H1 (cell line): ENCODE measurements around the gene MAIP1. TPM values are rescaled to one million over a fixed set of nuclear protein-coding genes. Genes with fewer than 3 reads are reported as not detected.
A peak's percentile ranks its signal among the peaks of the same experiment; 100 is the strongest.

Experiments used
- CTCF ChIA-PET: fragments of 300-600 bp; sonication (Branson Sonifier 250); formaldehyde crosslinking; loops from one replicate; lab custom pipeline; 2021; ENCODE audit not compliant: partially characterized antibody; lab: Charles Lee
- POLR2A ChIA-PET: fragments of 300-600 bp; sonication (Branson Sonifier 250); formaldehyde crosslinking; loops from one replicate; lab custom pipeline; 2021; ENCODE audit warnings: inconsistent platforms; ENCODE audit not compliant: partially characterized antibody; lab: Charles Lee
- DNase-seq, 2 experiments: peaks; one replicate each; pipeline versions ENCODE4 v3.0.0 to v3.0.0-alpha.2; 2010 to 2022; ENCODE audit warnings: low spot score in 2 of 2, low read depth in 1 of 2, mixed read lengths in 1 of 2
- FAIRE-seq: peaks from 2 replicates; lab custom pipeline; 2011; peaks lifted over from hg19 to GRCh38; lab: Jason Lieb, UNC
- H2AFZ ChIP-seq: 2 replicates; pipeline ENCODE4 v1.8.1; 2012; ENCODE audit warnings: low read length, inconsistent platforms
- H2AK5ac ChIP-seq: 2 replicates; pipeline ENCODE4 v1.6.1; 2013; ENCODE audit warnings: low read depth, low read length
- H2BK120ac ChIP-seq: replicated peaks from 2 replicates; pipeline ENCODE3; 2013; ENCODE audit warnings: low read depth, low read length, inconsistent platforms
- H2BK12ac ChIP-seq: 2 replicates; pipeline ENCODE4 v1.6.1; 2013; ENCODE audit warnings: low read depth, low read length
- H2BK15ac ChIP-seq: 2 replicates; pipeline ENCODE4 v1.6.1; 2013; ENCODE audit warnings: low read length
- H2BK20ac ChIP-seq: 2 replicates; pipeline ENCODE4 v1.6.1; 2013; ENCODE audit warnings: low read length
- H2BK5ac ChIP-seq: 2 replicates; pipeline ENCODE4 v1.6.1; 2013; ENCODE audit warnings: low read depth, low read length
- H3K14ac ChIP-seq: 2 replicates; pipeline ENCODE4 v1.6.1; 2013; ENCODE audit warnings: inconsistent platforms; ENCODE audit not compliant: insufficient read length
- H3K18ac ChIP-seq: 2 replicates; pipeline ENCODE4 v1.6.1; 2013; ENCODE audit warnings: low read length; ENCODE audit errors: extremely low read depth
- H3K23ac ChIP-seq: 2 replicates; pipeline ENCODE4 v1.6.1; 2013; ENCODE audit warnings: inconsistent platforms; ENCODE audit not compliant: insufficient read length
- H3K23me2 ChIP-seq: 2 replicates; pipeline ENCODE4 v1.6.1; 2013; ENCODE audit warnings: low read depth, low read length
- H3K27ac ChIP-seq: 2 replicates; pipeline ENCODE4 v1.6.1; 2011; ENCODE audit warnings: low read depth, low read length, inconsistent platforms
- H3K27me3 ChIP-seq, 4 experiments: replicated peaks in 1 of 4; 1 replicate in 1 of 4; 2 replicates in 3 of 4; pipeline versions ENCODE4 v1.6.1 to v1.8.1; 2011 to 2013; ENCODE audit warnings: low read length in 3 of 4, mild to moderate bottlenecking in 3 of 4, inconsistent platforms in 2 of 4, mixed read lengths in 2 of 4, moderate library complexity in 1 of 4; ENCODE audit not compliant: control insufficient read depth in 3 of 4, insufficient read depth in 3 of 4; ENCODE audit errors: extremely low read depth in 1 of 4
- H3K36me3 ChIP-seq, 4 experiments: 2 replicates each; pipeline versions ENCODE4 v1.6.1 to v1.8.1; 2011 to 2013; ENCODE audit warnings: mild to moderate bottlenecking in 4 of 4, low read length in 3 of 4, moderate library complexity in 2 of 4, control low read depth in 1 of 4, inconsistent platforms in 1 of 4; ENCODE audit not compliant: insufficient read depth in 4 of 4, control insufficient read depth in 2 of 4
- H3K4ac ChIP-seq: replicated peaks from 2 replicates; pipeline ENCODE3; 2013; ENCODE audit warnings: low read length, low read depth, mixed read lengths, inconsistent platforms; ENCODE audit not compliant: insufficient read length
- H3K4me1 ChIP-seq, 4 experiments: replicated peaks in 1 of 4; 1 replicate in 1 of 4; 2 replicates in 3 of 4; pipeline versions ENCODE4 v1.6.1 to v1.8.1; 2011 to 2013; ENCODE audit warnings: low read length in 3 of 4, inconsistent platforms in 2 of 4, mixed read lengths in 1 of 4; ENCODE audit not compliant: insufficient read depth in 4 of 4, control insufficient read depth in 3 of 4
- H3K4me2 ChIP-seq, 2 experiments: 2 replicates each; pipeline versions ENCODE4 v1.6.1 to v1.8.1; 2011 to 2013; ENCODE audit warnings: low read depth in 2 of 2, low read length in 2 of 2, control low read depth in 1 of 2, inconsistent platforms in 1 of 2, mild to moderate bottlenecking in 1 of 2; ENCODE audit not compliant: insufficient read depth in 1 of 2
- H3K4me3 ChIP-seq, 4 experiments: fragments of 200-600, 300-600 bp in 1 of 4; sonication (generic), shearing (Covaris generic), sonication (Bioruptor Twin) in 1 of 4; 2 replicates each; pipeline versions ENCODE4 v1.5.1 to v1.8.1; 2011 to 2016; ENCODE audit warnings: low read length in 4 of 4, low read depth in 3 of 4, control low read depth in 2 of 4, inconsistent platforms in 2 of 4, mild to moderate bottlenecking in 2 of 4, mixed read lengths in 1 of 4, moderate library complexity in 1 of 4; ENCODE audit not compliant: insufficient read depth in 2 of 4; ENCODE audit errors: extremely low read depth in 1 of 4
- H3K56ac ChIP-seq: replicated peaks from 2 replicates; pipeline ENCODE3; 2013; ENCODE audit warnings: low read depth, mild to moderate bottlenecking, mixed read lengths, low read length, inconsistent platforms; ENCODE audit not compliant: insufficient read length
- H3K79me1 ChIP-seq: 2 replicates; pipeline ENCODE4 v1.6.1; 2013; ENCODE audit warnings: low read depth, low read length, control low read depth
- H3K79me2 ChIP-seq, 2 experiments: 2 replicates each; pipeline versions ENCODE4 v1.6.1 to v1.8.1; 2012 to 2013; ENCODE audit warnings: low read length in 2 of 2, mild to moderate bottlenecking in 2 of 2, inconsistent platforms in 1 of 2; ENCODE audit not compliant: insufficient read depth in 2 of 2, control insufficient read depth in 1 of 2
- H3K9ac ChIP-seq, 4 experiments: replicated peaks in 1 of 4; 1 replicate in 1 of 4; 2 replicates in 3 of 4; pipeline versions ENCODE4 v1.6.1 to v1.8.1; 2011 to 2013; ENCODE audit warnings: low read depth in 3 of 4, low read length in 3 of 4, control low read depth in 2 of 4, mild to moderate bottlenecking in 2 of 4, moderate library complexity in 2 of 4, inconsistent platforms in 1 of 4; ENCODE audit errors: extremely low read depth in 1 of 4
- H3K9me3 ChIP-seq, 2 experiments: 2 replicates each; pipeline versions ENCODE4 v1.6.1 to v1.8.1; 2012 to 2013; ENCODE audit warnings: mild to moderate bottlenecking in 2 of 2, moderate library complexity in 2 of 2, control low read depth in 1 of 2, inconsistent platforms in 1 of 2, low read depth in 1 of 2, low read length in 1 of 2, mixed read lengths in 1 of 2; ENCODE audit not compliant: insufficient read depth in 2 of 2
- H4K20me1 ChIP-seq, 2 experiments: replicated peaks in 1 of 2; 2 replicates each; pipeline versions ENCODE3 to v1.8.1; 2011 to 2013; ENCODE audit warnings: inconsistent platforms in 2 of 2, low read length in 2 of 2, mild to moderate bottlenecking in 1 of 2; ENCODE audit not compliant: insufficient read depth in 2 of 2, control insufficient read depth in 1 of 2
- H4K5ac ChIP-seq: 2 replicates; pipeline ENCODE4 v1.6.1; 2013; ENCODE audit warnings: low read length, low read depth, mixed read lengths, inconsistent platforms; ENCODE audit not compliant: insufficient read length
- H4K8ac ChIP-seq: 2 replicates; pipeline ENCODE4 v1.8.0; 2013; ENCODE audit warnings: mild to moderate bottlenecking, moderate library complexity, low read length, inconsistent platforms; ENCODE audit not compliant: insufficient read depth; ENCODE audit errors: extremely low read depth
- H4K91ac ChIP-seq: replicated peaks from 2 replicates; pipeline ENCODE3; 2013; ENCODE audit warnings: low read length, mixed read lengths, inconsistent platforms; ENCODE audit not compliant: insufficient read length
- EP300 ChIP-seq, 2 experiments: IDR thresholded peaks; 1 replicate in 1 of 2; 2 replicates in 1 of 2; pipeline ENCODE4 v1.6.1; 2011 to 2012; ENCODE audit warnings: low read depth in 2 of 2, low read length in 2 of 2, mild to moderate bottlenecking in 2 of 2, borderline replicate concordance in 1 of 2, inconsistent platforms in 1 of 2, moderate library complexity in 1 of 2
- POLR2AphosphoS5 ChIP-seq: IDR thresholded peaks from 2 replicates; pipeline ENCODE4 v1.6.1; 2011; ENCODE audit warnings: low read depth, low read length
- SAP30 ChIP-seq: fragments of 300-600 bp; sonication (generic); IDR thresholded peaks from 2 replicates; pipeline ENCODE4 v1.7.1; 2012; ENCODE audit warnings: low read length, moderate library complexity, mild to moderate bottlenecking, inconsistent platforms; ENCODE audit not compliant: insufficient read depth, insufficient replicate concordance
- WGBS, 2 experiments: shearing (Covaris generic) in 1 of 2; methylation state at CpG; one replicate each; pipeline versions ENCODE4 v1.1.6 to v1.1.7; 2013 to 2015; ENCODE audit warnings: low lambda C conversion rate in 2 of 2, mixed read lengths in 2 of 2, inconsistent platforms in 1 of 2, low coverage in 1 of 2, missing lambda C conversion rate in 1 of 2; ENCODE audit not compliant: insufficient replicate concordance in 2 of 2, insufficient coverage in 1 of 2, insufficient read length in 1 of 2; ENCODE audit errors: extremely low coverage in 1 of 2, missing lambda C conversion rate in 1 of 2; 5-methylcytosine and 5-hydroxymethylcytosine counted together
- polyA plus RNA-seq, 7 experiments: library from polyadenylated mRNA; depleted of rRNA in 3 of 7; stranded (reverse) in 5 of 7; unstranded in 2 of 7; fragments of >200 nt in 5 of 7; fragments of 200-250 nt in 2 of 7; gene quantifications; 1 replicate in 5 of 7; 2 replicates in 1 of 7; 4 replicates in 1 of 7; pipeline versions ENCODE4 v1.2.1 to v1.2.3, GENCODE V29; 2011 to 2013; ENCODE audit warnings: missing spikeins in 2 of 7, mixed read lengths in 2 of 7
- total RNA-seq: library from RNA; stranded (reverse); fragmentation: NEBNext Ultra II Directional; extraction: Animal tissue kit (Norgen Biotek cat#: 25700); gene quantifications from 2 replicates; pipeline ENCODE4 v1.2.1, GENCODE V29; 2021

MAIP1 gene
- total and polyA plus RNA-seq, 2 of the 8 experiments (the other 6 are each of a cell fraction or from before 2014, with no cell fraction given) = 23.2 to 28.5 TPM

DNA sequence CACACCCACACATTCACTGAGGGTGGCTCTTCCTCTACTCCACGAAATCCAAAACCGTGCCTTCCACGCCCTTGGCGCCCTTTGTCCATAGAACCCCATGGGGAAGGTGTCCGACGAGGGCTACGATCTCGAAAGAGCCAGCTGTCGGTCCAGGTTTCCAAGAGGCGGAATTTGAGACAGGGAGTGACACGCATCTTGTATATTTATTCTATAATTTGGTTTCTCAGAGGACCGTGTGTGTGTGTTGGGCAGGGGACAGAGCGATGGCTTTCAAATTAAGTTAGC, 43.6 kb upstream of the MAIP1 start:
- Histone ChIP-seq H3K4me2 (peak overlapping the region; percentile 81 to 89), H3K18ac (peak overlapping the region; percentile 91), H4K5ac (peak overlapping the region; percentile 90), H2BK20ac (no peak overlapping the region), H2BK5ac (peak overlapping the region; percentile 91), H2BK120ac (no peak overlapping the region), H3K4ac (peak overlapping the region; percentile 6), H3K23me2 (no peaks in the 10 kb centered on the region; the same call in none of the 2 replicates), H3K79me1 (no peaks in the 10 kb centered on the region), H2AFZ (no peak overlapping the region), H4K91ac (peak overlapping the region; percentile 63), H4K8ac (peak overlapping the region; percentile 98; the same call in 1 of the 2 replicates), H3K79me2 (peaks cover 35 to 50% of the 10 kb centered on the region in 2 experiments), H3K36me3 (peaks cover under 1 to 28% (median 11%) of the 10 kb centered on the region in 4 experiments; a peak in 5 of 8 replicates), H3K23ac (no peak overlapping the region), H4K20me1 (peaks cover 1% of the 10 kb centered on the region in 2 experiments), H3K56ac (peak overlapping the region; percentile 89), H3K14ac (no peak overlapping the region), H2BK15ac (no peak overlapping the region), H3K9me3 (peaks cover 9 to 10% of the 10 kb centered on the region in 2 experiments), H3K27ac (peak overlapping the region; percentile 94), H3K4me3 (peak overlapping the region; percentile 88 to 97 (median 92)), H3K9ac (peak overlapping the region; percentile 91 to 94 (median 93)), H2AK5ac (peak overlapping the region; percentile 16; the same call in 1 of the 2 replicates), H3K4me1 (peaks cover 0 to 3% (median 0%) of the 10 kb centered on the region in 4 experiments; a peak in 2 of 7 replicates), H2BK12ac (peak overlapping the region; percentile 85; the same call in 1 of the 2 replicates), H3K27me3 (no peaks in the 10 kb centered on the region)
- FAIRE-seq (no peak), DNase-seq (no peak)
- ChIA-PET CTCF (interaction anchor here (0.8 to 1.6 kb wide), 5 partner anchors 10 to 207 kb away, joined by 3 to 4 read pairs (median 3); no protein-coding TSS in a partner anchor), POLR2A (interaction anchor here (0.9 to 2.7 kb wide), 9 partner anchors 12 to 155 kb away, joined by 3 to 7 read pairs (median 5); no protein-coding TSS in a partner anchor)
- 5% methylated on average over 13 of the region's 13 CpGs; no CpG with 5 or more reads in 1 of the 2 experiments for WGBS, 2 experiments
- 0 out of 2 replicates have a peak, but pooled peaks have one; percentile 2 for TF ChIP-seq POLR2AphosphoS5
- TF ChIP-seq SAP30 = peak; percentile 43
- TF ChIP-seq EP300 (IDR thresholded peaks at IDR 0.05; ENCODE audit: borderline replicate concordance in 1 of 2, low read depth in 2 of 2, low read length in 2 of 2) = no peak
